ENCODE results near the gene DOK5.
"Not testable (repeated sequence)": the region's sequence is repeated elsewhere in the genome, so short reads cannot be mapped to it uniquely, and the experiment has no call there.

The DOK5 gene

GRCh38 chr20:54475334-54476168, at the start of gene DOK5:
Gene DOK5, plus strand, starts transcription at chr20:54475593. Its CDS starts 354 bp downstream, at chr20:54475947.
- no peak for DNase-seq (ENCODE audit: low spot score)

DNA sequence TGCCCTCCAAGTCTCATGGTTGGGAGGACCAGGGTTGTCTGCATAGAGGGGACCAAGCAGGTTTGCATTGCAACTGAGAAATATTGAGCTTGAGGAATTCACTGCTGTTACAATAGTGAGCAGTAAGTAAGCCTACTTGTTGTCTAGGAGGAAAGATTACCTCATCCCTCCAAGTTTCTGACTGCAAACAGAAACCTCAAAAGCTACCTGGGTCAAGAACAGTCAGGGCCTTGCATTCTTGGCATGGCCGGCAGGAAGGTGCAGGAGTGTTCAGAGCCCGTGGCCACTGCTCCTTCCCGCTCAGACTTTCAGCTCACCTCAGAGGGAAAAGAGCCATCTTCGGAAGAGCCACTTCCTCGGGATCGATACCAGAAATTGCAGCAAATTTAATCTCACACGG, 46.0 kb upstream of the DOK5 start:
- DNase-seq (ENCODE audit: low spot score): no peak

DNA sequence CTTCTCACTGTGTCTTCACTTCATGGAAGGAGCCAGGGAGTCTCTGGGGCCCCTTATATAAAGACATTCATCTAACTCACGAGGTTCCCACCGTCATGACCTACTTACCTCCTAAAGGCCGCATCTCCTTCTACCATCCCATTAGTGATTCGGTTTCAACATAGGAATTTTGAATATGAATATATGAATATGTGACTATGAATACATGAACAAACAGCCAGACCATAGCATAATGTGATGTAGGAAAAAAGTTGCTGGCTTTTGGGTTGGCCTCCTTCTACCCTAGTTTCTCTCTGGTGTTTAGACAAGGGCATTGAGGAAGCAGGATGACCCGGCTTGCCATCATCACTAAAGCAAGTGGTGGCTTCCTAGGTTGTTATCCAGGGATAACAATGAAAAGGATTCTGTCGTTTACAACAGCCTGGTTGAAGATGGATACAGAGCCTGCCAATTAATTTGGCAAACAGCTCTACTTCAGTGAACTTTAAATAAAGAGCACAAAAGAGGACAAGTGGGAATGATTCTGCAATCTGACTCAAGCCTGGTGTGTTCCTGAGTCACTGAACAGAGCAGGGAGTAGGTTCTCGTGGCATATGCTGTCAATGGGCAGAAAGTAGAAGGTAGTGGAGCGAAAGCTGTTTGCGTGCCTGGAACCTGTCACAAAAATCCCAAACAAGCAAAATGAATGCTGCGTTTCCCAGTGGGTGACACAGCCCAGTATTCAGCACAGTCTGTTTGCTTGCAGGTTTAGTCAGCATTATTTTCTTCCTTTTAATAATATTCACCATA, 44.0 kb upstream of the DOK5 start:
- no peak for DNase-seq (ENCODE audit: low spot score)

GRCh38 chr20:54432966-54433365, 42.4 kb upstream of the DOK5 start:
- no peak for DNase-seq (ENCODE audit: low spot score)

- no peak for DNase-seq (ENCODE audit: low spot score)
These were observed 41.8 kb upstream of the DOK5 start for GRCh38 chr20:54433636-54434035.

DNA sequence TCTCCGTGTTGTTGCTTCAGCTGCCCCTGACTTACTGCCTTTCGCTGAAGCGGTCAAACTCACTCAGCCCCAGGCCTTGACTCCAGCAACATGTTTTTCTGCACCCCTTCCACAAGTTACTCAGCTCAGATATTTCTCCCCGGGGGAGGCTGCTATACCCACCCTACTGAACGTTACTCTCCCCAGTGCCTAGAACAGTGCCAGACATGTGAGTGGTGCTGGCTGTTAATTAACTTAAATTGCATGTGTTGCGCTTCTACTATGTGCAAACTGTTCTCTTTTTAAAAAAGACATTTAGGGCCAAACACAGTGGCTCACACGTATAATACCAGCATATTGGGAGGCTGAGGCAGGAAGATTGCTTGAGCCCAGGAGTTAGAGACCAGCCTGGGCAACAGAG, 41.2 kb upstream of the DOK5 start:
- no peak for DNase-seq (ENCODE audit: low spot score)

GRCh38 chr20:54435015-54435414, 40.4 kb upstream of the DOK5 start:
- no peak for DNase-seq (ENCODE audit: low spot score)

DNA sequence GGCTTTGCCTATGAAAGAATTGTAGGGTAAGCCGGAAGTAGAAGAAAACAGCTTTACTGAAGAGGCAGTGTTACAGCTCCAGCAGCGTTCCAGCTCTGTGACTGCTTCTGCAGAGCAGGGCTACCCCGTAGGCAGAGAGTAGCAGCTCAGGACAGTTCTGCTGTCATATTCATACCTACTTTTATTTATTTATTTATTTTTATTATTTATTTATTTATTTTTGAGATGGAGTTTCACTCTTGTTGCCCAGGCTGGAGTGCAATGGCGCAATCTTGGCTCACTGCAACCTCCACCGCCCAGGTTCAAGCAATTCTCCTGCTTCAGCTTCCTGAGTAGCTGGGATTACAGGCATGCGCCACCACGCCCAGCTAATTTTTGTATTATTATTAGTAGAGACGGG, 39.0 kb upstream of the DOK5 start:
- DNase-seq (ENCODE audit: low spot score): not testable (repeated sequence)

- no peak for DNase-seq (ENCODE audit: low spot score)
These were observed 37.2 kb upstream of the DOK5 start for GRCh38 chr20:54438166-54438565.

GRCh38 chr20:54450207-54450606, 25.2 kb upstream of the DOK5 start:
- no peak for DNase-seq (ENCODE audit: low spot score)

DNA sequence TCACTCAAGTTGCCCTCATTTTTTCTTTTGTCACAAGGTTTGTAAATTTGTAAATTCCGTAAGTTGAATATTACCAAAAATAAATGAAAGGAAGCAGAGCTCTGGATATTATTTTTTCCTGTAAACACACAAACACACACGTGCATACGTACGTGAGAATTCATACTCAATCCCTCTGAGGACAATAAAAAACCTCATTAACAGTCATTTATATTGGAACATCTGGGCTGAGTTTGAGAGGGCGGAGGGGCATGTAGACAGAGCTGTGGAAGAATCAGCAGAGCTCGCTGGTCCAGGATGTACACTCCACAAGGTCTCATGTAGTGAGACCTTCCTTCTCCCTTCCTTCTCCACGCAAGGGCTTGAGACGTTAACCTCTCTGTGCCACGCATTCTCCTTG, 24.2 kb upstream of the DOK5 start:
- DNase-seq (ENCODE audit: low spot score): no peak

GRCh38 chr20:54452277-54452676, 23.1 kb upstream of the DOK5 start:
- no peak for DNase-seq (ENCODE audit: low spot score)

GRCh38 chr20:54454982-54455381, 20.4 kb upstream of the DOK5 start:
- no peak for DNase-seq (ENCODE audit: low spot score)

GRCh38 chr20:54456423-54456822, 19.0 kb upstream of the DOK5 start:
- DNase-seq (ENCODE audit: low spot score): no peak

DNA sequence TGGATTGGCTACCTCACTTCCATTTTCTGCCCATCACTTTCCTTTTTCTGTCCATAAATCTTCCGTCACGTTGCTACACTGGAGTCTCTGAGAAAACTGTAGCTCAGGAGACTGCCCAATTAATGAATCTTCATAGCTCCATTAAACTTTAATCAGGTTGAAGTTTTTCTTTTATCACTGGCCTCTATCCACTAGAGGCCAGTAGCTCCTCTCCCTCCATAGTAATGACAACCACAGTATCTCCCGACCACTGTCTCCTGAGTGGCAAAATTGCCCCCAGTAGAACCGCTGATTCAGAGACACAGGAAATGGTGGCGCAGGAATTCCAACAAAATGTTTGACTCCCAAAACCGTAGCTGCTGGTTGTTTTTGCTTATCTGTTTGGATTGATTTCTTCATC, 18.4 kb upstream of the DOK5 start:
- no peak for DNase-seq (ENCODE audit: low spot score)

DNA sequence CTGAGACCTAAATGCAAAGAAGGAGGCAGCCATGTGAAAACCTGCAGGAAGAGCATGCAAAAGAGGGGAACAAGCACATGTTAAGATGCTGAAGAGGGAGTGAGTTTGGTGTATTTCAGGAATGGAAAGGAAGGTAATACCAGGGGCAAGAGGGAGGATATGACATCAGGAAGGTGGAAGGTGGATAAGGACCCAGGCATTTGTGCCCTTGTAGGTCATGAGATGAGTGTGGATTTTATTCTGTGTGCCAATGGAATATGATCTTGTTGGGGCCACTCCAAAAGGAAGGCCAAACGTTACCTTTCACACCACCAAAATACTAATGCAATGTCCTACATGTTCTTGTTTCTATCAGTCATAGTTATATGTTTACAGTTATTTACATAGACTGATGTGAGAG, 17.2 kb upstream of the DOK5 start:
- no peak for DNase-seq (ENCODE audit: low spot score)

DNA sequence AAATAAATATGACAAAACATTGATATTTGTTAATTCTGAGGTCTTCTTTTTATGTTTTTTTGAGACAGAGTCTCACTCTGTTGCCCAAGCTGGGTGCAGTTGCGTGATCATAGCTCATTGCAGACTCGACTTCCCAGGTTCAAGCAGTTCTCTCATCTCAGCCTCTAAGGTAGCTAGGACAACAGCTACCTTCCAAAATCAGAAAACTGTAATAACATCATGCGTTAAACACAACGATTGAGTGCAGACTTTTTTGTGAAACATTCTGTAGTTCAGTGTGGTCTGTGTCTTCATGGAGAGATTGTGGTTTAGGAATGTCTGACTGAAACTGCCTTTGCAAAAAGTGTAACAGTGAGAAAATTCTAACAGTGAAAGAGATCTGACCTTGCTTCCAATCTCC, 16.1 kb upstream of the DOK5 start:
- DNase-seq (ENCODE audit: low spot score): no peak

DNA sequence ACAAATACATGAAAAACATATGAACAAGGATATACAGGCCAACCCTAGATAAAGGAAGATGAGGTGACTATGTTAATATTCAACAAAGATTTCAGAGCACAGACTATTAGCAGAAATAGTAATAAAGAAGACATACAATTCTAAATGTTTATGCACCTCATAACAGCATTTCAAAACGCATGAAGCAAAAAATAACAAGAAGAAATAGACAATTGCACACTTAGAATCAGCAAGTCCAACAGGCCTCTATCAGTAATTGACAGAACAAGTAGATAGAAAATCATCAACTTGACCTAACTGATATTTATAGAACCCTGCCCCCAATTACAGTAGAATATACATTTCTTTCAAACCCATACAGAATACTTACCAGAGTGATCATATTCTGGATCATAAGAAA, 11.4 kb upstream of the DOK5 start:
- DNase-seq (ENCODE audit: low spot score): no peak

DNA sequence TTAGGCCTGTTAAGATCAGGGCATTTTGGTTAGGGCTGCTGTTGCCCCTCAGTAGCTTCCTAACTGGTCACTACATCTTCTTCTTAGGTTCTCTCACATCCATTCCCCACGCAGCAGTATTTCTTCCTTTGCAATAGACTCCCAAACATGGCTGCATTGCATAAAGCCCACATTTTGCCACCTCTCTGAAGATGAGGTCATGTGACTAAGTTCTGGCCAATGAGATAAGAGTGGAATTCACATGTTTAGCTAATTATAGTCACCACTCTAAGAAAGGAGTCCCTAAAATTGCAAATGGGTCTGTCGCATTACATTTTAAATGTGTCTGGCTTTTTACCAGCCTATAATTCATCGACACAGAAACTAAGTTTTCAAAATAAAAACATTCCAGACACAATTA, 9.3 kb upstream of the DOK5 start:
- no peak for DNase-seq (ENCODE audit: low spot score)

GRCh38 chr20:54467622-54468021, 7.8 kb upstream of the DOK5 start:
- DNase-seq (ENCODE audit: low spot score): no peak

- DNase-seq (ENCODE audit: low spot score): no peak
These were observed 7.3 kb upstream of the DOK5 start for GRCh38 chr20:54468082-54468481.

DNA sequence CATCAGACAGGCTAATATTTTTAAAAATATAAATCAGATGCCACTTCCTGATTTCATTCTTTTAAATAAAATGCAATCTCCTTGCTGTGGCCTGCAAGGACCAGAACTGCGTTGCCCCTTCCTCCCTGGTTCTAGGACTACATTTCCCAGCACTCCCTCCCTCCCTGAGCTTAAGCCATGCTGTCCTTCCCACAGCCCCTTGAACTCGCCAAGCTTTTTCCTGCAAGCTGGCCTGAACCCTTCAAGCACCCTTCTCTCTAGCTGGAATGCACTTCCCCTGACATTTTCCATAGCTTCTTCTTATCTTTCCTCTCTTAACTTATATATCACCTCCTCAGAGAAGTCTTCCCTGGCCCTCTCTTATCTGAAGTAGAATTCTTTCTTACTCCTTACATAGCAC, 6.1 kb upstream of the DOK5 start:
- DNase-seq (ENCODE audit: low spot score): no peak

DNA sequence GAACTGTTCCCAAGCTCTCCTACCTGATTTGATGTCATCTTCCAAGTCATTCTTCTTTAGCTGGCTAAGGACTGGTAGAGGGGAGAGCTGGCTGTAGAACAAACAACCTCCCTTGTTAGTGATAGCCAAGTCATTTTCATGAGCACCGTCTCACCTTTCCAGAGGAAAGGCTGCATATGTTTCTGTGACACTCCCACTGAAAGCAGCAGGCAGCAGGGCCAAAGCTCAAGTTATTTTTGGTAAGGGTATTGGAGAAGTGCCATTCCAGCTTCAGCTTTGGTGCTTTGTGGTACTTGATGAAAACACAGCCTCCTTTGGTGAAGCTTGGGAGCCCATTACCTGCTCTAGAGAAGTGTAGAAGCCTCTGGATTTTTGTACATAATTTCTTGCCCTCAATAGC, 5.4 kb upstream of the DOK5 start:
- no peak for DNase-seq (ENCODE audit: low spot score)

DNA sequence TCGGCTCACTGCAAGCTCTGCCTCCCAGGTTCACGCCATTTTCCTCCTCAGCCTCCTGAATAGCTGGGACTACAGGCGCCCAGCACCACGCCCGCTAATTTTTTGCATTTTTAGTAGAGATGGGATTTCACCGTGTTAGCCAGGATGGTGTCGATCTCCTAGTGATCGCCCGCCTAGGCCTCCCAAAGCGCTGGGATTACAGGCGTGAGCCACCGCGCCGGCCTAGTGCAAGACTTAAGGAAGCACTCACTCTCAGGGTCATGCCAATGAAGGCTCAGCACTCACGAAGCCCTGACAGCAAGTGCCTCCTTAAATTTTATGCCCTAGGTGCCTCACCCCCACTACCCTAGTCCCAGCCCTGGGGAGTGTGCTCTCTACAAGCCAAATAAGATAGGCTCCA, 4.7 kb upstream of the DOK5 start:
- DNase-seq (ENCODE audit: low spot score): no peak

All from CD4-positive, alpha-beta T cell treated with Interleukin-15 for 4 hours (primary cell).